PC-3 (cell line): ENCODE measurements around the gene ABO. TPM values are rescaled to one million over a fixed set of nuclear protein-coding genes. Genes with fewer than 3 reads are reported as not detected.
"Not testable (repeated sequence)": the region's sequence is repeated elsewhere in the genome, so short reads cannot be mapped to it uniquely, and the experiment has no call there.

ENCODE experiments used
- ATAC-seq: fragments of 200-7000 bp; cut with Tn5 transposase; 2 replicates; pipeline ENCODE4 v1.9.1; 2020; ENCODE audit warnings: mild to moderate bottlenecking, moderate library complexity
- BruUV-seq: library from RNA; stranded (reverse); fragments of 400-500 nt; replicated peaks from 2 replicates; lab custom pipeline; 2021; lab: Mats Ljungman, UMichigan
- CTCF ChIA-PET: fragments of 300-600 bp; sonication (Branson Sonifier 250); formaldehyde crosslinking; loops from one replicate; lab custom pipeline; 2022; ENCODE audit warnings: antibody characterized with exemption; lab: Charles Lee
- POLR2A ChIA-PET: fragments of 300-600 bp; sonication (Branson Sonifier 250); formaldehyde crosslinking; loops from one replicate; lab custom pipeline; 2022; ENCODE audit warnings: antibody characterized with exemption; ENCODE audit not compliant: unreplicated experiment; lab: Charles Lee
- DNase-seq: peaks from one replicate; pipeline ENCODE4 v3.0.0-alpha.2; 2015
- H2AFZ ChIP-seq: fragments of 300-600 bp; sonication (generic); 2 replicates; pipeline ENCODE4 v1.6.0; 2016; ENCODE audit warnings: antibody characterized with exemption, low read length
- H3F3A ChIP-seq: fragments of 300-600 bp; sonication (generic); one replicate; pipeline ENCODE4 v1.6.0; 2017; ENCODE audit warnings: antibody characterized with exemption, low read length, control low read depth, mild to moderate bottlenecking; ENCODE audit not compliant: unreplicated experiment
- H3K27ac ChIP-seq: fragments of 300-600 bp; sonication (generic); 2 replicates; pipeline ENCODE4 v1.5.1; 2016; ENCODE audit warnings: mild to moderate bottlenecking, low read length
- H3K27me3 ChIP-seq: fragments of 300-600 bp; sonication (generic); 2 replicates; pipeline ENCODE4 v1.6.1; 2016; ENCODE audit warnings: low read length, mixed read lengths
- H3K36me3 ChIP-seq: fragments of 300-600 bp; sonication (generic); 2 replicates; pipeline ENCODE4 v1.6.1; 2016; ENCODE audit warnings: low read depth, mixed run types, low read length, mixed read lengths
- H3K4me1 ChIP-seq: fragments of 300-600 bp; sonication (generic); 2 replicates; pipeline ENCODE4 v1.5.1; 2016; ENCODE audit warnings: low read length; ENCODE audit not compliant: insufficient read depth
- H3K4me2 ChIP-seq: fragments of 300-600 bp; sonication (generic); 2 replicates; pipeline ENCODE4 v1.6.0; 2016; ENCODE audit warnings: low read length
- H3K4me3 ChIP-seq: fragments of 300-600 bp; sonication (generic); 2 replicates; pipeline ENCODE4 v1.5.1; 2016; ENCODE audit warnings: mild to moderate bottlenecking, low read length, mixed read lengths
- H3K79me2 ChIP-seq: fragments of 300-600 bp; sonication (generic); 2 replicates; pipeline ENCODE4 v1.6.1; 2017; ENCODE audit warnings: low read length, mixed read lengths
- H3K9ac ChIP-seq: fragments of 300-600 bp; sonication (generic); 2 replicates; pipeline ENCODE4 v1.6.0; 2016; ENCODE audit warnings: mild to moderate bottlenecking, low read length
- H3K9me2 ChIP-seq: fragments of 300-600 bp; sonication (generic); replicated peaks from 2 replicates; pipeline ENCODE4 v1.6.1; 2016; ENCODE audit warnings: mixed run types, low read length, mixed read lengths
- H3K9me3 ChIP-seq: fragments of 300-600 bp; sonication (generic); 2 replicates; pipeline ENCODE4 v1.6.1; 2016; ENCODE audit warnings: low read length, mixed read lengths
- H4K20me1 ChIP-seq: fragments of 300-600 bp; sonication (generic); 2 replicates; pipeline ENCODE4 v1.6.1; 2016; ENCODE audit warnings: low read length, mixed read lengths
- CTCF ChIP-seq: fragments of 300-600 bp; sonication (generic); conservative IDR thresholded peaks from 2 replicates; pipeline ENCODE4 v1.5.1; 2017; ENCODE audit warnings: antibody characterized with exemption, low read depth, mild to moderate bottlenecking, low read length
- EZH2 ChIP-seq: fragments of 300-600 bp; sonication (generic); IDR thresholded peaks from one replicate; pipeline ENCODE4 v1.6.1; 2017; ENCODE audit warnings: antibody characterized with exemption, mild to moderate bottlenecking, low read length; ENCODE audit not compliant: unreplicated experiment
- EZH2phosphoT487 ChIP-seq: fragments of 300-600 bp; sonication (generic); IDR thresholded peaks from 2 replicates; pipeline ENCODE4 v1.6.1; 2018; ENCODE audit warnings: mild to moderate bottlenecking, antibody characterized with exemption, low read length, borderline replicate concordance
- intact Hi-C: fragments of 100-400 bp; cut with micrococcal nuclease; formaldehyde crosslinking; loops from 2 replicates; pipeline ENCODE4 v1.9.0; 2023
- total RNA-seq: library from RNA; depleted of rRNA; stranded (reverse); fragments of >200 nt; gene quantifications from 2 replicates; pipeline ENCODE4 v1.2.3, GENCODE V29; 2014

Gene ABO
- total RNA-seq, 1 experiment from 2014 or later: not detected

GRCh38 chr9:133253268-133253667 is 21.7 kb downstream of the ABO start:
- H3K4me1 ChIP-seq: peaks cover 31% of the 10 kb centered on the region
- no peaks in the 10 kb centered on the region for H3K9me3 ChIP-seq
- DNase-seq (no peak), ATAC-seq (no peak)
- H3K9ac ChIP-seq: no peak overlapping the region
- no peak overlapping the region for H3K27ac ChIP-seq
- H3K9me2 ChIP-seq: no peaks in the 10 kb centered on the region
- no peak overlapping the region for H2AFZ ChIP-seq
- no peaks in the 10 kb centered on the region for H3K27me3 ChIP-seq
- no peaks in the 10 kb centered on the region for H3K36me3 ChIP-seq
- H3F3A ChIP-seq: no peaks in the 10 kb centered on the region
- no peaks in the 10 kb centered on the region for H3K79me2 ChIP-seq
- no TSS peak for BruUV-seq
- H4K20me1 ChIP-seq: no peaks in the 10 kb centered on the region
- no peak overlapping the region for H3K4me3 ChIP-seq
- intact Hi-C loops: no loop called here
- POLR2A ChIA-PET: no interaction called here
- CTCF ChIA-PET: no interaction called here
- no peak overlapping the region for H3K4me2 ChIP-seq
- TF ChIP-seq CTCF (no peak), EZH2phosphoT487 (no peak), EZH2 (no peak)

GRCh38 chr9:133252301-133253020 is 22.5 kb downstream of the ABO start:
- Histone ChIP-seq H3K27me3 (no peaks in the 10 kb centered on the region), H3K4me1 (peaks cover 31% of the 10 kb centered on the region), H3K27ac (peak overlapping the region; percentile 69), H3K4me2 (peak overlapping the region; percentile 67), H2AFZ (0 out of 2 replicates have a peak overlapping the region, but pooled peaks have one; percentile 20), H3K9me3 (no peaks in the 10 kb centered on the region), H3K36me3 (no peaks in the 10 kb centered on the region), H3F3A (no peaks in the 10 kb centered on the region), H3K4me3 (no peak overlapping the region; the same call in 1 of the 2 replicates), H3K9ac (no peak overlapping the region; the same call in 1 of the 2 replicates), H3K79me2 (no peaks in the 10 kb centered on the region), H4K20me1 (no peaks in the 10 kb centered on the region), H3K9me2 (no peaks in the 10 kb centered on the region)
- ATAC-seq (peak; percentile 64), DNase-seq (peak; percentile 59)
- TF ChIP-seq EZH2: no peak
- no peak for TF ChIP-seq EZH2phosphoT487
- TF ChIP-seq CTCF: no peak
- intact Hi-C loops: no loop called here
- ChIA-PET POLR2A (no interaction called here), CTCF (no interaction called here)
- no TSS peak for BruUV-seq

GRCh38 chr9:133251773-133252172 is 23.2 kb downstream of the ABO start:
- ATAC-seq: peak; percentile 33; the same call in 1 of the 2 replicates
- Histone ChIP-seq H3K79me2 (no peaks in the 10 kb centered on the region), H3K27ac (peak overlapping the region; percentile 69), H2AFZ (no peak overlapping the region), H3K4me3 (no peak overlapping the region; the same call in 1 of the 2 replicates), H3F3A (no peaks in the 10 kb centered on the region), H4K20me1 (no peaks in the 10 kb centered on the region), H3K27me3 (no peaks in the 10 kb centered on the region), H3K9ac (no peak overlapping the region; the same call in 1 of the 2 replicates), H3K4me1 (peaks cover 31% of the 10 kb centered on the region), H3K9me3 (no peaks in the 10 kb centered on the region), H3K36me3 (no peaks in the 10 kb centered on the region), H3K9me2 (no peaks in the 10 kb centered on the region), H3K4me2 (peak overlapping the region; percentile 67)
- TF ChIP-seq EZH2phosphoT487: no peak
- no peak for TF ChIP-seq CTCF
- TF ChIP-seq EZH2: no peak
- no TSS peak for BruUV-seq
- intact Hi-C loops: no loop called here
- CTCF ChIA-PET: no interaction called here
- POLR2A ChIA-PET: no interaction called here
- DNase-seq: peak; percentile 31

GRCh38 chr9:133251221-133251620 is 23.8 kb downstream of the ABO start:
- H3K9me3 ChIP-seq, H3K79me2 ChIP-seq, ATAC-seq, H3K9me2 ChIP-seq, H3K27ac ChIP-seq, H3K36me3 ChIP-seq, H3K27me3 ChIP-seq, H3F3A ChIP-seq, intact Hi-C loops, DNase-seq, H3K9ac ChIP-seq, POLR2A ChIA-PET, BruUV-seq, H3K4me3 ChIP-seq, H2AFZ ChIP-seq, CTCF ChIA-PET, H4K20me1 ChIP-seq: not testable (repeated sequence)
- peaks cover 31% of the 10 kb centered on the region for H3K4me1 ChIP-seq
- H3K4me2 ChIP-seq: 0 out of 2 replicates have a peak overlapping the region, but pooled peaks have one; percentile 67
